RWPE2 (cell line): ENCODE results near the gene SOAT2.

Experiments
- ATAC-seq: fragments of 200-7000 bp; cut with Tn5 transposase; 3 replicates; pipeline ENCODE4 v1.9.1; 2021; ENCODE audit warnings: low read depth
- DNase-seq: peaks from one replicate; pipeline ENCODE4 v3.0.0-alpha.2; 2020; ENCODE audit warnings: low spot score
- H3K27ac ChIP-seq: fragments of 450-650 bp; 2 replicates; pipeline ENCODE4 v1.5.1; 2017; ENCODE audit warnings: mild to moderate bottlenecking; ENCODE audit not compliant: poor library complexity, severe bottlenecking
- H3K27me3 ChIP-seq: fragments of 250-450 bp; sonication (Bioruptor Pico); 2 replicates; pipeline ENCODE4 v1.5.1; 2021; ENCODE audit warnings: mild to moderate bottlenecking, moderate library complexity; ENCODE audit not compliant: insufficient read depth, poor library complexity, severe bottlenecking
- H3K36me3 ChIP-seq: fragments of 250-450 bp; sonication (Bioruptor Pico); 2 replicates; pipeline ENCODE4 v1.5.1; 2020; ENCODE audit warnings: low read depth, mild to moderate bottlenecking, moderate library complexity
- H3K4me1 ChIP-seq: fragments of 250-450 bp; sonication (Bioruptor Pico); 2 replicates; pipeline ENCODE4 v1.5.1; 2021; ENCODE audit warnings: mild to moderate bottlenecking, moderate library complexity; ENCODE audit not compliant: insufficient read depth, poor library complexity, severe bottlenecking
- H3K4me3 ChIP-seq: fragments of 250-450 bp; sonication (Bioruptor Pico); 2 replicates; pipeline ENCODE4 v1.5.1; 2021; ENCODE audit warnings: mild to moderate bottlenecking, moderate library complexity; ENCODE audit not compliant: severe bottlenecking
- H3K9me3 ChIP-seq: fragments of 250-450 bp; sonication (Bioruptor Pico); 2 replicates; pipeline ENCODE4 v1.5.1; 2021; ENCODE audit warnings: mild to moderate bottlenecking, moderate library complexity; ENCODE audit not compliant: severe bottlenecking
- TF ChIP-seq, protein P1 (sequence below): fragments of 450-650 bp; IDR thresholded peaks from one replicate; pipeline ENCODE4 v1.5.1; 2017; ENCODE audit warnings: mild to moderate bottlenecking, moderate library complexity; ENCODE audit not compliant: poor library complexity, severe bottlenecking

SOAT2 gene

DNA sequence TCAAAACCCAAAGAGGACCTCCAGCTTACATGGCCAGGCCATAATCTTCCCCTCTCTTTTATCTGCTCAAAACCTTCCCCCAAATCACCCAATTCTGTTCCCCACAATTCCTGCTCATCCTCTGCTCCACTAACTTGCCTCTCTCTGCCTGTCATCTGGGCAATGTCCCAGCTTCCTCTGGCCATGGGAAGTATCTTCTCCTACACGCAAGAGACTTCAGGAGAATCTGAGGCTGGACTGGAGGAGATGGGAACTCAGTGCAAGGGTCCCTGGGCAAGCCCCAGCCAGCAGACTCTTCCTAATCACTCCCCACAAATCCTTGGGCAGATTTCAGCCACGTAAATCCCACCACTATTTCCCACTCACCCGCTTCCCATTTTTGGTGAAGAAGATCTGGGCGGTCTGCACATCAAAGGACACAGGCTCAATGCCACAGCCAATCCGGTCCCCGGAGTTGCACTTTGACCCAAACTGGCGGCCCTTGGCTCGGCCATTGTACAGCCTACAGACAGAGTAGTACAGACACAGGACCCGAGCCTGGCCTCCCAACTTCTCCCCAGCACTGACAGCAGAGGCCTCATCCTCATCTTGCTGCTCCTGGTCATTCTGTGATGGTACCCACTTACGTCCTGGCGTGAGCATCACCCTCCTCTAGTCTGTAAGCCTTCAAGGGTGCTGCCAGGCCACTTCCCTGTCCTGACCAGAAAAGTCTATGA lies 28.8 kb upstream of the SOAT2 start:
- DNase-seq (no peak), ATAC-seq (no peak)
- Histone ChIP-seq H3K9me3 (no peaks in the 10 kb centered on the region), H3K27ac (no peak overlapping the region), H3K4me1 (peaks cover 25% of the 10 kb centered on the region), H3K27me3 (no peaks in the 10 kb centered on the region), H3K4me3 (no peak overlapping the region), H3K36me3 (peaks cover 68% of the 10 kb centered on the region)
- TF ChIP-seq, protein P1, sequence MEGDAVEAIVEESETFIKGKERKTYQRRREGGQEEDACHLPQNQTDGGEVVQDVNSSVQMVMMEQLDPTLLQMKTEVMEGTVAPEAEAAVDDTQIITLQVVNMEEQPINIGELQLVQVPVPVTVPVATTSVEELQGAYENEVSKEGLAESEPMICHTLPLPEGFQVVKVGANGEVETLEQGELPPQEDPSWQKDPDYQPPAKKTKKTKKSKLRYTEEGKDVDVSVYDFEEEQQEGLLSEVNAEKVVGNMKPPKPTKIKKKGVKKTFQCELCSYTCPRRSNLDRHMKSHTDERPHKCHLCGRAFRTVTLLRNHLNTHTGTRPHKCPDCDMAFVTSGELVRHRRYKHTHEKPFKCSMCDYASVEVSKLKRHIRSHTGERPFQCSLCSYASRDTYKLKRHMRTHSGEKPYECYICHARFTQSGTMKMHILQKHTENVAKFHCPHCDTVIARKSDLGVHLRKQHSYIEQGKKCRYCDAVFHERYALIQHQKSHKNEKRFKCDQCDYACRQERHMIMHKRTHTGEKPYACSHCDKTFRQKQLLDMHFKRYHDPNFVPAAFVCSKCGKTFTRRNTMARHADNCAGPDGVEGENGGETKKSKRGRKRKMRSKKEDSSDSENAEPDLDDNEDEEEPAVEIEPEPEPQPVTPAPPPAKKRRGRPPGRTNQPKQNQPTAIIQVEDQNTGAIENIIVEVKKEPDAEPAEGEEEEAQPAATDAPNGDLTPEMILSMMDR: no peak

DNA sequence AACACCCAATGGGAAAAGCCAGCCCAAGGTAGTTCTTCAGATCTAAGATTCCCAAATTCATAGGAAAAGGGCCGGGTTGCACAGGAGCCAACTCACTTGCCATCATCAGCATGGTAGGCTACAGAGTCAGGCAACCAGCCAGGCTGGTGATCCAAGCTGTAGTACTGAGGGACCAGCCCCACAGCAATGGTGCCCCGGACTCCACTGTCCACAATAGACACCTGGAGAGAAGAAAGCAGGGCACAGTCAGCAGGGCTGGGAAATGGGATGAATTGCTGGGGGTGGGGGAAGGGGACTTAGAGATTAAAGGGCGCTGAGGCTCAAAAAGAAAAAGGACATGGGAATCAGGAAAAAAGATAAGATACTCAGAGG lies 28.3 kb upstream of the SOAT2 start:
- H3K9me3 ChIP-seq: no peaks in the 10 kb centered on the region
- H3K4me1 ChIP-seq: peaks cover 21% of the 10 kb centered on the region
- peaks cover 66% of the 10 kb centered on the region for H3K36me3 ChIP-seq
- DNase-seq: no peak
- no peak overlapping the region for H3K4me3 ChIP-seq
- no peak for ATAC-seq
- no peak overlapping the region for H3K27ac ChIP-seq
- TF ChIP-seq, protein P1: no peak
- no peaks in the 10 kb centered on the region for H3K27me3 ChIP-seq

DNA sequence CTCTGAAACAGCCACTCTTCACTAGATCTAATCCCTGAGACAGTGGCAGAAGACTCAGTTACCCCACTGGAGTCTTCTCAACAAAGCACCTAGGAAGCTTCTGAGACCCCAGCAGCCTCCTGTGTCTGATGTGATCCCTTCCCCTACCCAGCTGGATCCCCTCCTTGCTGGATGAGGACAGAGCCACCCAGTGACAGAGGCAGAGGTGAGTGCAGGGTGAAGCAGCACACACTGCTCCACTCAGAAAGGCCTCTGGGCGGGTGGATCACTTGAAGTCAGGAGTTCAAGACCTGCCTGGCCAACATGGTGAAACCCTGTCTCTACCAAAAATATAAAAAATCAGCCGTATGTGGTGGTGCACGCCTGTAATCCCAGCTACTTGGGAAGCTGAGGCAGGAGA lies 26.8 kb upstream of the SOAT2 start:
- Histone ChIP-seq H3K4me3 (no peak overlapping the region), H3K4me1 (peaks cover 24% of the 10 kb centered on the region), H3K36me3 (peaks cover 53% of the 10 kb centered on the region), H3K27ac (no peak overlapping the region), H3K27me3 (no peaks in the 10 kb centered on the region), H3K9me3 (no peaks in the 10 kb centered on the region)
- DNase-seq (no peak), ATAC-seq (no peak)
- TF ChIP-seq, protein P1: no peak

DNA sequence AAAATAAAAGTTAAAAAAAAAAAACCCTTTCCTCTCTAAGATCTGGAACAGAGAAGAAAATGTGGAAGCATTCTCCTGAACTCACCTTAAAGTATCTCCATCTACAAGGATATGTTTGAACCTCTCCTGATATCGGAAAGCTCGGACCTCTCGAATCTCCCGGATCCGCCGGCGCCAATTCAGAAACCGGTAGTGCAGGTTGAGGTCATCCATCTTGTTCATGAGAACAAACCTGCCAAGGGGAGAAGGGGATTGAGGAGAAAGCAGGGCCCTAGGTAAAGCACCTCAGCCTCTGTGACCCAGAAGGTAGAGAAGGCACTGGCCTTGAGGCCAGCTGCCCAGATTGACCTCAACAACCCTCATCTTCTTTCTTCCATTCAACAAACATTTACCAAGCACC lies 26.3 kb upstream of the SOAT2 start:
- Histone ChIP-seq H3K4me3 (no peak overlapping the region), H3K27me3 (no peaks in the 10 kb centered on the region), H3K36me3 (peaks cover 53% of the 10 kb centered on the region), H3K4me1 (peaks cover 20% of the 10 kb centered on the region), H3K9me3 (no peaks in the 10 kb centered on the region), H3K27ac (no peak overlapping the region)
- DNase-seq (no peak), ATAC-seq (no peak)
- TF ChIP-seq, protein P1: no peak
